OCI-LY7 (cell line): ENCODE results near the gene RAB20. TPM values are rescaled to one million over a fixed set of nuclear protein-coding genes. Genes with fewer than 3 reads are reported as not detected.

Experiments
- BruUV-seq: library from RNA; stranded (reverse); fragments of 400-500 nt; replicated peaks from 2 replicates; lab custom pipeline; 2021; lab: Mats Ljungman, UMichigan
- CTCF ChIA-PET: fragments of 300-600 bp; sonication (Branson Sonifier 250); formaldehyde crosslinking; loops from one replicate; lab custom pipeline; 2022; ENCODE audit warnings: antibody characterized with exemption; ENCODE audit not compliant: unreplicated experiment; lab: Charles Lee
- POLR2A ChIA-PET: fragments of 300-600 bp; sonication (Branson Sonifier 250); formaldehyde crosslinking; loops from one replicate; lab custom pipeline; 2022; ENCODE audit warnings: antibody characterized with exemption; lab: Charles Lee
- DNase-seq: peaks from one replicate; pipeline ENCODE4 v3.0.0-alpha.2; 2015; ENCODE audit warnings: low spot score
- H2AFZ ChIP-seq: fragments of 200-600 bp; sonication (generic), shearing (Covaris generic); 2 replicates; pipeline ENCODE4 v1.6.1; 2014; ENCODE audit warnings: mild to moderate bottlenecking, antibody characterized with exemption, low read length, moderate library complexity
- H3K27ac ChIP-seq: fragments of 200-600 bp; sonication (generic); 2 replicates; pipeline ENCODE4 v1.5.1; 2014; ENCODE audit warnings: mixed run types, low read depth, mild to moderate bottlenecking, moderate library complexity, low read length, inconsistent platforms; ENCODE audit not compliant: poor library complexity, severe bottlenecking
- H3K36me3 ChIP-seq: fragments of 200-600 bp; sonication (generic); 2 replicates; pipeline ENCODE4 v1.6.1; 2014; ENCODE audit warnings: mild to moderate bottlenecking, antibody characterized with exemption, low read length, moderate library complexity, mixed read lengths; ENCODE audit not compliant: insufficient read depth
- H3K4me1 ChIP-seq: fragments of 200-600 bp; sonication (generic); 2 replicates; pipeline ENCODE4 v1.5.1; 2014; ENCODE audit warnings: mild to moderate bottlenecking, low read length; ENCODE audit not compliant: insufficient read depth, poor library complexity, severe bottlenecking
- H3K4me2 ChIP-seq: fragments of 200-600 bp; sonication (generic); 2 replicates; pipeline ENCODE4 v1.6.1; 2014; ENCODE audit warnings: mild to moderate bottlenecking, low read length
- H3K4me3 ChIP-seq: fragments of 200-600 bp; sonication (generic); 2 replicates; pipeline ENCODE4 v1.5.1; 2014; ENCODE audit warnings: mild to moderate bottlenecking, low read depth, low read length; ENCODE audit not compliant: poor library complexity, severe bottlenecking
- H3K79me2 ChIP-seq: fragments of 200-600 bp; sonication (generic); 2 replicates; pipeline ENCODE4 v1.6.1; 2016; ENCODE audit warnings: low read depth, mild to moderate bottlenecking, low read length, moderate library complexity, mixed read lengths; ENCODE audit not compliant: insufficient read depth
- H3K9me2 ChIP-seq: fragments of 200-600 bp; sonication (generic); 2 replicates; pipeline ENCODE4 v1.6.1; 2016; ENCODE audit warnings: mild to moderate bottlenecking, low read length, mixed read lengths; ENCODE audit not compliant: insufficient read depth
- H3K9me3 ChIP-seq: fragments of 200-600 bp; sonication (generic); 2 replicates; pipeline ENCODE4 v1.6.1; 2014; ENCODE audit warnings: mild to moderate bottlenecking, mixed run types, low read length, mixed read lengths
- H4K20me1 ChIP-seq: fragments of 200-600 bp; sonication (generic); 2 replicates; pipeline ENCODE4 v1.6.1; 2014; ENCODE audit warnings: mild to moderate bottlenecking, antibody characterized with exemption, low read length, moderate library complexity, mixed read lengths; ENCODE audit not compliant: insufficient read depth
- EZH2phosphoT487 ChIP-seq: fragments of 200-600 bp; sonication (generic); IDR thresholded peaks from 2 replicates; pipeline ENCODE4 v1.6.1; 2018; ENCODE audit warnings: low read depth, borderline replicate concordance, mild to moderate bottlenecking, mixed run types, antibody characterized with exemption, low read length, moderate library complexity, mixed read lengths
- intact Hi-C: fragments of 100-400 bp; cut with micrococcal nuclease; formaldehyde crosslinking; loops from one replicate; pipeline ENCODE4 v1.10.0; 2022; ENCODE audit not compliant: unreplicated experiment
- total RNA-seq, 2 experiments: library from RNA; depleted of rRNA in 1 of 2; stranded (reverse); fragments of >200 nt in 1 of 2; shearing (Covaris generic) in 1 of 2; gene quantifications; 2 replicates each; pipeline ENCODE4 v1.2.3, GENCODE V29; 2014 to 2022
- TF ChIP-seq, protein P1 (sequence below): fragments of 200-600 bp; sonication (generic); conservative IDR thresholded peaks from 2 replicates; pipeline ENCODE4 v1.5.1; 2014; ENCODE audit warnings: mild to moderate bottlenecking, antibody characterized with exemption, low read length, moderate library complexity, mixed read lengths

Gene RAB20
- total RNA-seq, 2 experiments from 2014 or later = not detected

DNA sequence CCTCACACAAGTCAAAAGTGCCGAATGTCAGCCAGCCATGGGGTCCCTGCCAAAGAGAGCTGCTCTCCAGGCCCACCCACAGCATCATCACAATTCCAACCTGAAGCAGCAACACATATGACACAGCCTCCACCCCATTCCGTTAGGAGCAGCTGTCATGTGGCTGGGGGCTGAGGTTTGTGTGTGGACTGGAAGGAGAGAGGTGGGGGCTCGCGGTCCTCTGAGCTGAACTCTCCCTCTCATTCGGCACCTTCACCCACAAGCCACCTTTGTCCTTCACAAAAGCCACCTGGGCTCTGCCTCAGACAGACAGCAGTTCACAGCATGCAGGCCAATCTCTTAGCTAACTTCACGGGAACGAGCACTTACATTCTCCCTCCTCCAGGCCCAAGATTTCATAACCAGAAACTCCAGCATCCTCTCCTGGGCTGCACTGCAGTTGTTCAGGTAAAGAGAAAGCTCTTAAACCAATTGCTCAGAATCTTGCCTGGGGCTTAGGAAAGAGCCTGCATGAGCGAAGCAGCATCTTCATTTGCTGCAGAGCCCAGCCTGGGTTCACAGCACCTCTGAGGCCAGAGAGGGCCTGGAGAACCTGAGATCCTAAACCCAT, 7.2 kb downstream of the RAB20 start:
- H4K20me1 ChIP-seq = no peaks in the 10 kb centered on the region
- no peaks in the 10 kb centered on the region for H3K9me3 ChIP-seq
- TF ChIP-seq EZH2phosphoT487 = no peak
- TF ChIP-seq, protein P1, sequence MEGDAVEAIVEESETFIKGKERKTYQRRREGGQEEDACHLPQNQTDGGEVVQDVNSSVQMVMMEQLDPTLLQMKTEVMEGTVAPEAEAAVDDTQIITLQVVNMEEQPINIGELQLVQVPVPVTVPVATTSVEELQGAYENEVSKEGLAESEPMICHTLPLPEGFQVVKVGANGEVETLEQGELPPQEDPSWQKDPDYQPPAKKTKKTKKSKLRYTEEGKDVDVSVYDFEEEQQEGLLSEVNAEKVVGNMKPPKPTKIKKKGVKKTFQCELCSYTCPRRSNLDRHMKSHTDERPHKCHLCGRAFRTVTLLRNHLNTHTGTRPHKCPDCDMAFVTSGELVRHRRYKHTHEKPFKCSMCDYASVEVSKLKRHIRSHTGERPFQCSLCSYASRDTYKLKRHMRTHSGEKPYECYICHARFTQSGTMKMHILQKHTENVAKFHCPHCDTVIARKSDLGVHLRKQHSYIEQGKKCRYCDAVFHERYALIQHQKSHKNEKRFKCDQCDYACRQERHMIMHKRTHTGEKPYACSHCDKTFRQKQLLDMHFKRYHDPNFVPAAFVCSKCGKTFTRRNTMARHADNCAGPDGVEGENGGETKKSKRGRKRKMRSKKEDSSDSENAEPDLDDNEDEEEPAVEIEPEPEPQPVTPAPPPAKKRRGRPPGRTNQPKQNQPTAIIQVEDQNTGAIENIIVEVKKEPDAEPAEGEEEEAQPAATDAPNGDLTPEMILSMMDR = no peak
- ChIA-PET POLR2A (no interaction called here), CTCF (no interaction called here)
- no TSS peak for BruUV-seq
- H3K36me3 ChIP-seq = no peaks in the 10 kb centered on the region
- no peak overlapping the region for H3K4me3 ChIP-seq
- H2AFZ ChIP-seq = no peak overlapping the region
- DNase-seq = no peak
- intact Hi-C loops = no loop called here
- no peak overlapping the region for H3K27ac ChIP-seq
- no peaks in the 10 kb centered on the region for H3K9me2 ChIP-seq
- H3K4me1 ChIP-seq = no peaks in the 10 kb centered on the region
- H3K79me2 ChIP-seq = no peaks in the 10 kb centered on the region
- H3K4me2 ChIP-seq = no peak overlapping the region

DNA sequence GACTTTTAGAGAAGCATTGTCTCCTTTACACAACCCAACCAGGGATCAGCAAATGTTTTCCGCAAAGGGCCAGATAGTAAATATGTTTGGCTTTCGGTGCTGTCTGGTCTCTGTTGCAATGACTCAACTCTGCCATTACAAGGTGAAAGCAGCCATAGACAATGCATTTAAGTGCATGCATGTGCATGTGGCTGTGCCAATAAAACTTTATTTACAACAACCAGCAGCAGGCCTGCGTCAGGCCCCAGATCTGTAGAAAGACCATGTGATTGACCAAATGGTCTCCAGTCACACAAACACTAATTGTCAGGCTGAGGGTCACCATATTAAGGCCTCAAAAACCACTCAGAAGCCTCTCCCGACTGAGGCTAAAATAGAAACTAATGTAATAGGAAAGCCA, 8.1 kb downstream of the RAB20 start:
- Histone ChIP-seq H3K9me2 (no peaks in the 10 kb centered on the region), H2AFZ (no peak overlapping the region), H4K20me1 (no peaks in the 10 kb centered on the region), H3K4me3 (no peak overlapping the region), H3K79me2 (no peaks in the 10 kb centered on the region), H3K36me3 (no peaks in the 10 kb centered on the region), H3K9me3 (no peaks in the 10 kb centered on the region), H3K27ac (no peak overlapping the region), H3K4me2 (no peak overlapping the region), H3K4me1 (no peaks in the 10 kb centered on the region)
- intact Hi-C loops = no loop called here
- no peak for DNase-seq
- ChIA-PET POLR2A (no interaction called here), CTCF (no interaction called here)
- no TSS peak for BruUV-seq
- TF ChIP-seq, protein P1 = no peak
- TF ChIP-seq EZH2phosphoT487 = no peak

DNA sequence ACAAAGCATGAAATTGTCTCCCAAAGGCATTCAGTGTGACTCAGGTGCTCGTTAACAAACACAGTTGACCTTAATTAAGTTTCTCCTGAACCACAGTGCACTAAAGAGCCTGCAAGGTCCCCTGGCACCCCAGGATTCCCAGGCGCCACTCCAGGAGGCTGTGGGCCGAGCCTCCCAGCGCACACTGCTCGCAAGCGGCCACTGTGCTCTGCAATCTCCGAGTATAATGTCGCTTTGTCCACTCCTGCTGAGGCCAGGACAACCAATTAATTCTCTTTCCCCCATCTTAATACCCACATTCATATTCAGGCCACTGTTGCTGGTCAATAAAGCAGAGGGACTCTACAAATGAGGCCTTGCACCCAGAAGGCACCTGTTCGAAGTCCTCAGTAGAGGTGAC, 8.8 kb downstream of the RAB20 start:
- no TSS peak for BruUV-seq
- no peak overlapping the region for H3K4me2 ChIP-seq
- no peak overlapping the region for H3K27ac ChIP-seq
- H3K9me2 ChIP-seq = no peaks in the 10 kb centered on the region
- TF ChIP-seq, protein P1 = no peak
- TF ChIP-seq EZH2phosphoT487 = no peak
- intact Hi-C loops = no loop called here
- H3K79me2 ChIP-seq = no peaks in the 10 kb centered on the region
- H3K9me3 ChIP-seq = no peaks in the 10 kb centered on the region
- H2AFZ ChIP-seq = no peak overlapping the region
- H3K36me3 ChIP-seq = no peaks in the 10 kb centered on the region
- DNase-seq = no peak
- ChIA-PET CTCF (no interaction called here), POLR2A (no interaction called here)
- H3K4me3 ChIP-seq = no peak overlapping the region
- no peaks in the 10 kb centered on the region for H3K4me1 ChIP-seq
- H4K20me1 ChIP-seq = no peaks in the 10 kb centered on the region
